LHCN-M2 (cell line): Measurements from ENCODE around the gene TSPAN18. TPM values are rescaled to one million over a fixed set of nuclear protein-coding genes. Genes with fewer than 3 reads are reported as not detected.

Experiments used
- DNase-seq: peaks from one replicate; pipeline ENCODE4 v3.0.0-alpha.2; 2012; ENCODE audit warnings: low read depth
- total RNA-seq: library from RNA; depleted of rRNA; stranded (reverse); fragments of >200 nt; gene quantifications from 2 replicates; pipeline ENCODE4 v1.2.3, GENCODE V29; 2014

The TSPAN18 gene
- total RNA-seq, 1 experiment from 2014 or later, result not detected

GRCh38 chr11:44957040-44957515 is 230.3 kb downstream of the TSPAN18 start:
- DNase-seq, result no peak

GRCh38 chr11:44957776-44958564 is 231.2 kb downstream of the TSPAN18 start:
- DNase-seq, result no peak

GRCh38 chr11:44959064-44959463 is 232.3 kb downstream of the TSPAN18 start:
- no peak for DNase-seq

- peak; percentile 11 for DNase-seq
Observed at GRCh38 chr11:44960200-44960845, 233.6 kb downstream of the TSPAN18 start.

GRCh38 chr11:44962464-44962863 is 235.7 kb downstream of the TSPAN18 start:
- DNase-seq, result no peak

GRCh38 chr11:44963136-44963535 is 236.4 kb downstream of the TSPAN18 start:
- no peak for DNase-seq

- DNase-seq, result no peak
Observed at GRCh38 chr11:44963948-44964347, 237.2 kb downstream of the TSPAN18 start.

- DNase-seq, result no peak
Observed at GRCh38 chr11:44964526-44965209, 237.9 kb downstream of the TSPAN18 start.

GRCh38 chr11:44966694-44967093 is 239.9 kb downstream of the TSPAN18 start:
- no peak for DNase-seq

- DNase-seq, result no peak
Observed at GRCh38 chr11:44967930-44968496, 241.3 kb downstream of the TSPAN18 start.

GRCh38 chr11:44968510-44968909 is 241.7 kb downstream of the TSPAN18 start:
- no peak for DNase-seq

GRCh38 chr11:44969651-44970252 is 243.0 kb downstream of the TSPAN18 start:
- DNase-seq, result no peak

- no peak for DNase-seq
Observed at GRCh38 chr11:44970293-44970692, 243.5 kb downstream of the TSPAN18 start.

- no peak for DNase-seq
Observed at GRCh38 chr11:44971185-44971584, 244.4 kb downstream of the TSPAN18 start.

GRCh38 chr11:44972746-44973435 is 246.1 kb downstream of the TSPAN18 start:
- DNase-seq, result no peak

GRCh38 chr11:44973632-44974401 is 247.1 kb downstream of the TSPAN18 start:
- no peak for DNase-seq

- no peak for DNase-seq
Observed at GRCh38 chr11:44974402-44975000, 247.7 kb downstream of the TSPAN18 start.

GRCh38 chr11:44976576-44976975 is 249.8 kb downstream of the TSPAN18 start:
- DNase-seq, result no peak

GRCh38 chr11:44977493-44977984 is 250.8 kb downstream of the TSPAN18 start:
- peak; percentile 4 for DNase-seq
